HG03064 (cell line): Measurements from ENCODE around the gene NLK.
"Not testable (repeated sequence)": the region's sequence is repeated elsewhere in the genome, so short reads cannot be mapped to it uniquely, and the experiment has no call there.

Experiments
- ATAC-seq: cut with Tn5 transposase; IDR thresholded peaks from one replicate; pipeline ENCODE4 v1.9.1; 2021; ENCODE audit warnings: low read depth; ENCODE audit not compliant: unreplicated experiment

Gene NLK

GRCh38 chr17:28187931-28188330 is 145.5 kb downstream of the NLK start:
- ATAC-seq, result no peak

- ATAC-seq, result no peak
Observed at GRCh38 chr17:28188841-28189263, 146.4 kb downstream of the NLK start.

- no peak for ATAC-seq
Observed at GRCh38 chr17:28189667-28190066, 147.2 kb downstream of the NLK start.

- no peak for ATAC-seq
Observed at GRCh38 chr17:28191018-28191417, 148.5 kb downstream of the NLK start.

- ATAC-seq, result no peak
Observed at GRCh38 chr17:28193241-28193640, 150.8 kb downstream of the NLK start.

- no peak for ATAC-seq
Observed at GRCh38 chr17:28194382-28194781, 151.9 kb downstream of the NLK start.

- no peak for ATAC-seq
Observed at GRCh38 chr17:28196636-28197035, 154.2 kb downstream of the NLK start.

- no peak for ATAC-seq
Observed at GRCh38 chr17:28199115-28199514, 156.6 kb downstream of the NLK start.

GRCh38 chr17:28199728-28200127 is 157.3 kb downstream of the NLK start:
- ATAC-seq, result no peak

GRCh38 chr17:28201315-28201714 is 158.8 kb downstream of the NLK start:
- no peak for ATAC-seq

- ATAC-seq, result no peak
Observed at GRCh38 chr17:28204244-28204643, 161.8 kb downstream of the NLK start.

- ATAC-seq, result no peak
Observed at GRCh38 chr17:28204751-28205150, 162.3 kb downstream of the NLK start.

GRCh38 chr17:28206292-28206691 is 163.8 kb downstream of the NLK start:
- no peak for ATAC-seq

GRCh38 chr17:28211811-28212210 is 169.3 kb downstream of the NLK start:
- no peak for ATAC-seq

- ATAC-seq, result not testable (repeated sequence)
Observed at GRCh38 chr17:28213578-28213977, 171.1 kb downstream of the NLK start.

- ATAC-seq, result no peak
Observed at GRCh38 chr17:28216052-28216451, 173.6 kb downstream of the NLK start.

GRCh38 chr17:28216528-28216927 is 174.1 kb downstream of the NLK start:
- ATAC-seq, result no peak

- ATAC-seq, result no peak
Observed at GRCh38 chr17:28219771-28220170, 177.3 kb downstream of the NLK start.

- no peak for ATAC-seq
Observed at GRCh38 chr17:28221751-28222414, 179.4 kb downstream of the NLK start.

- no peak for ATAC-seq
Observed at GRCh38 chr17:28225271-28225670, 182.8 kb downstream of the NLK start.

GRCh38 chr17:28225867-28226266 is 183.4 kb downstream of the NLK start:
- ATAC-seq, result no peak

- ATAC-seq, result no peak
Observed at GRCh38 chr17:28226563-28227315, 184.3 kb downstream of the NLK start.
